A549 (cell line): ENCODE data around the gene EMX1. TPM values are rescaled to one million over a fixed set of nuclear protein-coding genes. Genes with fewer than 3 reads are reported as not detected.

Source experiments
- ATAC-seq, 2 experiments: fragments of 200-7000 bp in 1 of 2; fragments of >200 bp in 1 of 2; cut with Nextera tagmentation in 1 of 2; cut with Tn5 transposase in 1 of 2; 3 replicates each; pipeline versions ENCODE4 v1.8.0 to v1.9.1; 2018 to 2020; ENCODE audit warnings: mild to moderate bottlenecking in 1 of 2, moderate library complexity in 1 of 2
- CTCF ChIA-PET: fragments of 300-600 bp; sonication (Branson Sonifier 250); formaldehyde crosslinking; extraction: SDS; loops from one replicate; lab custom pipeline; 2021; ENCODE audit warnings: antibody characterized with exemption, inconsistent platforms; lab: Yijun Ruan, JAX
- POLR2A ChIA-PET: fragments of 350-600 bp; formaldehyde crosslinking; extraction: SDS; loops from one replicate; lab custom pipeline; 2021; ENCODE audit warnings: antibody characterized with exemption, inconsistent platforms; lab: Yijun Ruan, JAX
- DNase-seq, 2 experiments: peaks; one replicate each; pipeline versions ENCODE4 v3.0.0 to v3.0.0-alpha.2; 2011 to 2016; ENCODE audit warnings: low read depth in 1 of 2, low spot score in 1 of 2
- FAIRE-seq: peaks from 2 replicates; lab custom pipeline; 2011; peaks lifted over from hg19 to GRCh38; lab: Jason Lieb, UNC
- H3K27ac ChIP-seq, 2 experiments: fragments of >200 bp; sonication (Bioruptor Twin); formaldehyde crosslinking; 3 replicates each; pipeline ENCODE4 v1.5.1; 2016 to 2017
- H3K4me1 ChIP-seq: fragments of >200 bp; sonication (Bioruptor Twin); formaldehyde crosslinking; 3 replicates; pipeline ENCODE4 v1.6.1; 2016
- H3K4me2 ChIP-seq: fragments of >200 bp; sonication (Bioruptor Twin); formaldehyde crosslinking; 3 replicates; pipeline ENCODE4 v1.6.1; 2016
- H3K4me3 ChIP-seq: fragments of >200 bp; sonication (Bioruptor Twin); formaldehyde crosslinking; 3 replicates; pipeline ENCODE4 v1.5.1; 2016
- H3K9me3 ChIP-seq: fragments of >200 bp; sonication (Bioruptor Twin); formaldehyde crosslinking; 3 replicates; pipeline ENCODE4 v1.6.1; 2016
- ATOH8 ChIP-seq: fragments of 250-450 bp; sonication (Bioruptor Pico); IDR thresholded peaks from 2 replicates; pipeline ENCODE4 v1.5.0; 2020; ENCODE audit warnings: low read depth, mild to moderate bottlenecking, moderate library complexity
- CHD2 ChIP-seq: fragments of 150-350 bp; IDR thresholded peaks from 2 replicates; pipeline ENCODE4 v1.6.1; 2014; ENCODE audit warnings: low read length; ENCODE audit not compliant: partially characterized antibody
- EHMT2 ChIP-seq: fragments of 200-600 bp; sonication (generic); IDR thresholded peaks from 2 replicates; pipeline ENCODE4 v1.6.1; 2016; ENCODE audit warnings: antibody characterized with exemption, low read depth, mild to moderate bottlenecking, moderate library complexity
- HMGXB4 ChIP-seq: fragments of 250-450 bp; sonication (Bioruptor Pico); IDR thresholded peaks from 2 replicates; pipeline ENCODE4 v1.5.0; 2021; ENCODE audit warnings: mild to moderate bottlenecking, moderate library complexity, borderline replicate concordance
- MAX ChIP-seq: IDR thresholded peaks from 2 replicates; pipeline ENCODE4 v1.6.1; 2012
- NFE2L2 ChIP-seq: fragments of 150-350 bp; conservative IDR thresholded peaks from 2 replicates; pipeline ENCODE4 v1.6.1; 2014; ENCODE audit warnings: low read length
- PBX3 ChIP-seq: IDR thresholded peaks from 2 replicates; pipeline ENCODE4 v1.6.1; 2012
- POLR2A ChIP-seq: IDR thresholded peaks from 2 replicates; pipeline ENCODE4 v1.6.1; 2012; ENCODE audit warnings: mild to moderate bottlenecking, low read length
- RNF2 ChIP-seq: fragments of 200-600 bp; sonication (generic); IDR thresholded peaks from 2 replicates; pipeline ENCODE4 v1.6.1; 2016; ENCODE audit warnings: low read depth, mild to moderate bottlenecking, antibody characterized with exemption, moderate library complexity, borderline replicate concordance
- SREBF2 ChIP-seq: fragments of 450-650 bp; IDR thresholded peaks from 2 replicates; pipeline ENCODE4 v1.6.1; 2014; ENCODE audit warnings: mild to moderate bottlenecking, moderate library complexity
- TFCP2L1 ChIP-seq: fragments of 250-450 bp; sonication (Bioruptor Pico); IDR thresholded peaks from 2 replicates; pipeline ENCODE4 v1.5.0; 2021; ENCODE audit warnings: mild to moderate bottlenecking
- ZC3H11A ChIP-seq: fragments of 450-650 bp; IDR thresholded peaks from 2 replicates; pipeline ENCODE4 v1.6.1; 2014; ENCODE audit warnings: antibody characterized with exemption, mild to moderate bottlenecking
- ZFP36 ChIP-seq: fragments of 450-650 bp; IDR thresholded peaks from 2 replicates; pipeline ENCODE4 v1.6.1; 2014; ENCODE audit warnings: borderline replicate concordance; ENCODE audit not compliant: partially characterized antibody
- WGBS: methylation state at CpG from one replicate; pipeline ENCODE4 v1.1.6; 2017; ENCODE audit errors: missing lambda C conversion rate; 5-methylcytosine and 5-hydroxymethylcytosine counted together
- polyA plus RNA-seq, 4 experiments: library from polyadenylated mRNA; depleted of rRNA in 3 of 4; stranded (reverse); fragments of >200 nt; fragmentation: RNase III in 1 of 4; extraction: RNeasy Plus Mini Kit Qiagen cat#74134 plus additional on column Dnase treatment in 1 of 4; gene quantifications; 2 replicates in 3 of 4; 3 replicates in 1 of 4; pipeline ENCODE4 v1.2.3, GENCODE V29; 2011 to 2017

The EMX1 gene
- polyA plus RNA-seq, 2 of the 4 experiments (the other 2 are of a cell fraction) = 0.05 TPM; not detected in 1

- H3K4me2 ChIP-seq = no peak overlapping the region
- no peaks in the 10 kb centered on the region for H3K9me3 ChIP-seq
- 89% methylated on average over 7 of the region's 7 CpGs for WGBS
- no peak for ATAC-seq
- DNase-seq = no peak
- TF ChIP-seq TFCP2L1 (CRISPR knock-in tag) (no peak), ZFP36 (no peak), SREBF2 (no peak), HMGXB4 (CRISPR knock-in tag) (no peak), PBX3 (no peak), POLR2A (no peak), ATOH8 (CRISPR knock-in tag) (no peak), EHMT2 (no peak), ZC3H11A (no peak), CHD2 (no peak), MAX (no peak), RNF2 (no peak), NFE2L2 (no peak)
- TF ChIP-seq, all 56 proteins: peak for 0
- ChIA-PET POLR2A (no interaction called here), CTCF (interaction anchor here (1.1 to 18.2 kb wide), 9 partner anchors 9 to 193 kb away, joined by 3 to 190 read pairs (median 8); partner anchors contain the start of gene SPR)
- Histone ChIP-seq H3K27ac (no peak overlapping the region), H3K4me3 (no peak overlapping the region), H3K4me1 (peaks cover 7% of the 10 kb centered on the region; the same call in 1 of the 3 replicates)
- no peak for FAIRE-seq
Observed at GRCh38 chr2:72984172-72984671, 66.9 kb downstream of the EMX1 start.

Other genes with a start within 250 kb of the EMX1 start
- 24.7 and 28.3 TPM in 2 replicates for gene EXOC6B, start 91.5 kb upstream of the EMX1 start, polyA plus RNA-seq (2011; rRNA removed)
- gene EXOC6B, start 91.5 kb upstream of the EMX1 start, polyA plus RNA-seq (2017; fragmentation: RNase III; extraction: RNeasy Plus Mini Kit Qiagen cat#74134 plus additional on column Dnase treatment) = 14.3 to 18.5 TPM (median 15.5 TPM) in 3 replicates
- 88.5 and 99.3 TPM in 2 replicates for gene SPR, start 30.1 kb upstream of the EMX1 start, polyA plus RNA-seq (2011; rRNA removed)
- 118 to 141 TPM (median 138 TPM) in 3 replicates for gene SPR, start 30.1 kb upstream of the EMX1 start, polyA plus RNA-seq (2017; fragmentation: RNase III; extraction: RNeasy Plus Mini Kit Qiagen cat#74134 plus additional on column Dnase treatment)
- 16.7 and 22.0 TPM in 2 replicates for gene SFXN5, start 154.2 kb downstream of the EMX1 start, polyA plus RNA-seq (2011; rRNA removed)
- gene SFXN5, start 154.2 kb downstream of the EMX1 start, polyA plus RNA-seq (2017; fragmentation: RNase III; extraction: RNeasy Plus Mini Kit Qiagen cat#74134 plus additional on column Dnase treatment) = 18.2 to 20.4 TPM (median 19.6 TPM) in 3 replicates
- 21.6 and 30.8 TPM in 2 replicates for gene RAB11FIP5, start 195.4 kb downstream of the EMX1 start, polyA plus RNA-seq (2011; rRNA removed)
- 18.7 to 21.8 TPM (median 21.7 TPM) in 3 replicates for gene RAB11FIP5, start 195.4 kb downstream of the EMX1 start, polyA plus RNA-seq (2017; fragmentation: RNase III; extraction: RNeasy Plus Mini Kit Qiagen cat#74134 plus additional on column Dnase treatment)